ENCODE data around the gene NAV1. TPM values are rescaled to one million over a fixed set of nuclear protein-coding genes. Genes with fewer than 3 reads are reported as not detected.

The NAV1 gene
- total RNA-seq, 4 donors from 2014 or later = 26.0 to 84.1 (median 67.6) TPM

DNA sequence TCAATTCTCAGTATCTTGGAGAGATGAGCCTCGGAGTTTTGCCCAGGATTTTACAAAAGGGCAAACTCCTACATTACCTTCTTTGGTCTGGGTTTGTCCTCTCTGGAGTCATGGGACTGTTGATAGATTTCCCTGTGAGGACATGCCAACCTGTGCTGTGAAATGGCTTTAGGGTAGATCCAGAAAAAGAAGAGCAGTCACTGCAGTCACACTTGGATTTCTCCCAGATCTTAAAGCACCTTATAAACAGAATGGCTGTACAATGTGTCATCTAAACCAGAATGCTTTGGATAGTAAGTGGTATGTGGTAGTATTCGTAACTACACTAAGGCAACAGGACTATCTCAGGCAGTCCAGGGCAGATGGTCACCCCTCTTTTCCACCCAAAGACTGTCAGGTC lies 30.1 kb upstream of the NAV1 start:
- TF ChIP-seq, protein P1, sequence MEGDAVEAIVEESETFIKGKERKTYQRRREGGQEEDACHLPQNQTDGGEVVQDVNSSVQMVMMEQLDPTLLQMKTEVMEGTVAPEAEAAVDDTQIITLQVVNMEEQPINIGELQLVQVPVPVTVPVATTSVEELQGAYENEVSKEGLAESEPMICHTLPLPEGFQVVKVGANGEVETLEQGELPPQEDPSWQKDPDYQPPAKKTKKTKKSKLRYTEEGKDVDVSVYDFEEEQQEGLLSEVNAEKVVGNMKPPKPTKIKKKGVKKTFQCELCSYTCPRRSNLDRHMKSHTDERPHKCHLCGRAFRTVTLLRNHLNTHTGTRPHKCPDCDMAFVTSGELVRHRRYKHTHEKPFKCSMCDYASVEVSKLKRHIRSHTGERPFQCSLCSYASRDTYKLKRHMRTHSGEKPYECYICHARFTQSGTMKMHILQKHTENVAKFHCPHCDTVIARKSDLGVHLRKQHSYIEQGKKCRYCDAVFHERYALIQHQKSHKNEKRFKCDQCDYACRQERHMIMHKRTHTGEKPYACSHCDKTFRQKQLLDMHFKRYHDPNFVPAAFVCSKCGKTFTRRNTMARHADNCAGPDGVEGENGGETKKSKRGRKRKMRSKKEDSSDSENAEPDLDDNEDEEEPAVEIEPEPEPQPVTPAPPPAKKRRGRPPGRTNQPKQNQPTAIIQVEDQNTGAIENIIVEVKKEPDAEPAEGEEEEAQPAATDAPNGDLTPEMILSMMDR (IDR thresholded peaks at IDR 0.05) = no peak
- ATAC-seq (ENCODE audit: low FRiP score) (no peak), DNase-seq (ENCODE audit: low spot score) (no peak)

DNA sequence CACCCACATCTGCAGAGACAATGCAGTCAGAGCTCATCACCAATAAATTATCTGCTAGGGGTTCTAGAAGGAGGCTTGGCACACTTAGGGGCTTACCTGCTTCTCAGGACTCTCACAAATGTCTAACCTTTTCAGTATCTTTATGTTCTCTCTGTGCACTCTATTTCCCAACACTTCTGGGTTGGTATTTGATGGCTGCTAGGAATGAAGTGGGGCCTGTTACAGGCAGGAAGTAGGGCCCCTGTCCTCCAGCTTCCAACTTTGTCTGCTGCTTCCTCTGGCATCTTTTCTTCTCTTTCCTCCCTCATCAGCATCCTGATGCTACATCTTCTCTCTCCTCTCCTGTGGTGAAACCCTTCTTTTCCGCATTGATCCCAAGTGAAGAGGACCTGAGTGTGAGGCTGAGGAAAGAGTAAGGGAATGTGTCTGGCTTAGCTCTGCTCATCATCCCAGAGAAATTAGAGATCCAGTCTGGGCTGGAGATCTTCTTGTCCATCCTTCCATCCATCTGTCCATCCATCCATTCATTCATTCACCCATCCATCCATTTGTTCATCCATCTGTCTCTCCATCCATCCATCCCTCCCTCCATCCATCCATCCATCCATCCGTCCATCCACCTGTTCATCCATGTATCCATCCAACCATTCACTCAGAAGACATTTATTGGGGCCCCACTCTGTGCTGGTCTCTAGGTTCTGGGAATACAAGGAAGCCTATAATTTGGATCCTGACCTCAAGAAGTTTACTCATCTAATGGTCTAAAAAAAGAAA lies 29.1 kb upstream of the NAV1 start:
- TF ChIP-seq, protein P1 (IDR thresholded peaks at IDR 0.05) = no peak
- DNase-seq (ENCODE audit: low spot score) = no peak
- ATAC-seq (ENCODE audit: low FRiP score) = no peak

DNA sequence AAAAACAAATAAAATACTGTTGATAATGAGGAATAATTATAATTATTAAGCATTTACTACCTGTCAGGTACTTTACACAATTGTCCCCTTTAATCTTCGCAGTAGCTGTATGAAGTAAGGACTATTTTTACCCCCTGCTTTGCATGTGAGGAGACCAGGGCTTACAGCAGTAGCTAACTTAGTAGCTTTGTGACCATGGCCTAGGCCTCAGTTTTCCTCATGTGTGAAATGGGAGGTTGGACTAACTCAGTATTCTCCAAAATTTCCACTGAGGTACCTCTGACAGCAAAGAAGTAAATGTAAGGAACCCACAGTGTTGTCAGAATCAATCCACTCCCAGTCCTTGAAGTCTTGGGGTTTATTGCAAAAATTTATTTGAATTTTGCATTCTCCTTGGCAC lies 28.2 kb upstream of the NAV1 start:
- TF ChIP-seq, protein P1 (IDR thresholded peaks at IDR 0.05) = no peak
- ATAC-seq (ENCODE audit: low FRiP score) (no peak), DNase-seq (ENCODE audit: low spot score) (no peak)

DNA sequence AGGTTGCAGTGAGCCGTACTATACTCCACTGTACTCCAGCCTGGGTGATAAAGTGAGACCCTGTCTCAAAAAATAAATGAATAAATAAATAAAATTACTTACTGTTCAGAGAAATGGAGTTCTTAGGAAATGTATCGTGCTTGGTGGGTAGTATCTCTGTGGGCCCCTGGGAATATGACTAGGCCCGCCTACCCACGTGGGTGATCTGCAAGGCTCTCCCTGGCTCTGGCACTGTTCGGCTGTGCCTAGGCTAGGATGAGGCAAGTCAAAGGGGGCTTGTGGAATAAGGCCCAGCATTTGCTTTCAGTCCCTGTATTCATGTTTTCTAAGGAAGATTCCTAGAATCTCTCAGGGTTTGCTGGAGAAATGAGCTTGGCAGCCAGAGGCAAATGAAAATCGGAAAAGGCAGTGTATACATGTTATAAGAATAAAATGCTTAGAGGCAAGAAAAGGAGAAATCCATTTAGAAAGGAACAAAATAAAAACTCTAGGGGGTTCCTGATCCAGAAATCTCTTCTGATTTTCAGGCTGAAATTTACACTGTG lies 27.5 kb upstream of the NAV1 start:
- DNase-seq (ENCODE audit: low spot score) (no peak), ATAC-seq (ENCODE audit: low FRiP score) (no peak)
- TF ChIP-seq, protein P1 (IDR thresholded peaks at IDR 0.05) = no peak

DNA sequence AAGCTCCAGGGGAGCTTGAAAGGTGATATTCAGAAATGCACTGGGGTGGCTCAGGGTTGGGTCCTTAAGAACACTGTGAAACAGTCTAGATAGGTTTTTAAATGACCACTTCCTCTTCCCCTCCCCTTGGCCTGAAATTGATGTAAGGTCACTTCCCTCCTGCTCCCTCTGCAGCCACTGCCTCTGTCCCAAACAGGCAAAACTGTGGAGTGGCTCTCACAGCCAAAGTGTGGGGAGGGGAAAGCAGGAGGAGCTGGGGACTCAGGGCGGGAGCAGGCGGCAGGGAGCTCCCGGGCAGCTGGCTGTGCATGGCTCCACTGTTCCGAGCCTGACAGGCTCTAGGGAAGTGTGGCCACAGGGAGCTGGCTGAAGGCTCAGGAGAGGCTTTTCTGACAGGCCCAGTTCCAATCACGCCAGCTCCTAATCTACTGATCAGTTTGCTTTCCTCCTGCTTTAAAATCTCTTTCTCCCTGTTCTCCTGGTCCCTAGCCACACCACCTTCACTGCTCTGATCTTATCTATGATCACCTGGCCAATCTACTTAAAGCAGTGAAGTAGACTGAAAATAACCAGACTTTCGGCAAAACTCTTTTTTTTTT lies 26.9 kb upstream of the NAV1 start:
- DNase-seq (ENCODE audit: low spot score) (no peak), ATAC-seq (ENCODE audit: low FRiP score) (peak; percentile 20)
- TF ChIP-seq, protein P1 (IDR thresholded peaks at IDR 0.05) = no peak

DNA sequence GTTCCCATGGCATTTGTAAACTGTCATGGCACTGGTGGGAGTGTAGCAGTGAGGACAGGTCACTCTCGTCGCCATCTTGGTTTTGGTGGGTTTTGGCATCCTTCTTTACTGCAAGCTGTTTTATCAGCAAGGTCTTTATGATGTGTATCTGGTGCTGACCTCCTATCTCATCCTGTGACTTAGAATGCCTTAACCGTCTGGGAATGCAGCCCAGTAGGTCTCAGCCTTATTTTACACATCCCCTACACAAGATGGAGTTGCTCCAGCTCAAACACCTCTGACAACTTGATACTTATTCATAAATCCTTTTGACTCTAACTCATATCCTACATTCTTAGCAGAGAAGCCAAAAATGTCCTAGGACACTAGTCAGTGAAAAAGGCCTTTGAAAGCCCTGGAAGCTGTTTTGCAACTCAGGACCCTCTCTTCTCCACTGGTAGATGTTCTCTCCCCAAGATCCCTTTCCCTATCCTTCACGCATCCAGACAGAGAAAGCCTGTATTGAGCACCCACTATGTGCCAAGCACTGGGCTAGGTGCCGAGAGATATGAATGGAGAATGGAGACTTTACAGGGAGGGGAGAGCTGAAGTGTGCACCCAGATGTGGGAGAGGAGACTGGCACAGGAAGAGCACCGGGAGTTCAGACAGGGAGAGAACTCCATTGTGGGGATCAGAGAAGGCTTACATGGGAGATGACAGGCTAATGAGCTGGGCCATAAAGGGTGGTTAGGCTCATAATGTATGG lies 25.3 kb upstream of the NAV1 start:
- DNase-seq (ENCODE audit: low spot score) (no peak), ATAC-seq (ENCODE audit: low FRiP score) (no peak)
- TF ChIP-seq, protein P1 (IDR thresholded peaks at IDR 0.05) = no peak

Measured in omental fat pad (tissue), 4 donors.